Measurements from ENCODE around the gene FNBP1.
A peak's percentile ranks its signal among the peaks of the same experiment; 100 is the strongest.

FNBP1 gene

DNA sequence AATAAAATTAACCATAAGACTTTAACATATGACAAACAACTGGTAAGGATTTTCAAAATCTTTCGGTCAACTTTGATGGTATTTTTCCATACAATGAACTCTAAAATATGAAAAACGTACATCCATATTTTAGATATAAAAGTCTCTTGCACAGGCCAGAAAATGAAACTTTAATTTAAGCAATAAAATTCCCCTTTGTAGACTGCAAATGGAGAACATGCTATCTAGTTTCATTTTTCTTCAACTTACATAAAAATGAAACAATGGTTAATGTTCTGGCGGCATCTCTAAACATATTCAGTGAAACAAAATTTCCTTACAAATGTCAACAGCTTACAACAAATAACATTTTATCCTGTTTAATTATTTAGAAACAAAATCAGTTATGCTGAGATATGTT, 123.7 kb downstream of the FNBP1 start:
- TF ChIP-seq, protein P1, sequence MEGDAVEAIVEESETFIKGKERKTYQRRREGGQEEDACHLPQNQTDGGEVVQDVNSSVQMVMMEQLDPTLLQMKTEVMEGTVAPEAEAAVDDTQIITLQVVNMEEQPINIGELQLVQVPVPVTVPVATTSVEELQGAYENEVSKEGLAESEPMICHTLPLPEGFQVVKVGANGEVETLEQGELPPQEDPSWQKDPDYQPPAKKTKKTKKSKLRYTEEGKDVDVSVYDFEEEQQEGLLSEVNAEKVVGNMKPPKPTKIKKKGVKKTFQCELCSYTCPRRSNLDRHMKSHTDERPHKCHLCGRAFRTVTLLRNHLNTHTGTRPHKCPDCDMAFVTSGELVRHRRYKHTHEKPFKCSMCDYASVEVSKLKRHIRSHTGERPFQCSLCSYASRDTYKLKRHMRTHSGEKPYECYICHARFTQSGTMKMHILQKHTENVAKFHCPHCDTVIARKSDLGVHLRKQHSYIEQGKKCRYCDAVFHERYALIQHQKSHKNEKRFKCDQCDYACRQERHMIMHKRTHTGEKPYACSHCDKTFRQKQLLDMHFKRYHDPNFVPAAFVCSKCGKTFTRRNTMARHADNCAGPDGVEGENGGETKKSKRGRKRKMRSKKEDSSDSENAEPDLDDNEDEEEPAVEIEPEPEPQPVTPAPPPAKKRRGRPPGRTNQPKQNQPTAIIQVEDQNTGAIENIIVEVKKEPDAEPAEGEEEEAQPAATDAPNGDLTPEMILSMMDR (IDR thresholded peaks at IDR 0.05; ENCODE audit: low read depth, low read length): no peak
- DNase-seq (ENCODE audit: low read depth in 2 of 2): no peak
- H3K4me3 ChIP-seq (replicated peaks in 1 of 2; ENCODE audit: low read depth in 2 of 2, low read length in 2 of 2): no peak overlapping the region

DNA sequence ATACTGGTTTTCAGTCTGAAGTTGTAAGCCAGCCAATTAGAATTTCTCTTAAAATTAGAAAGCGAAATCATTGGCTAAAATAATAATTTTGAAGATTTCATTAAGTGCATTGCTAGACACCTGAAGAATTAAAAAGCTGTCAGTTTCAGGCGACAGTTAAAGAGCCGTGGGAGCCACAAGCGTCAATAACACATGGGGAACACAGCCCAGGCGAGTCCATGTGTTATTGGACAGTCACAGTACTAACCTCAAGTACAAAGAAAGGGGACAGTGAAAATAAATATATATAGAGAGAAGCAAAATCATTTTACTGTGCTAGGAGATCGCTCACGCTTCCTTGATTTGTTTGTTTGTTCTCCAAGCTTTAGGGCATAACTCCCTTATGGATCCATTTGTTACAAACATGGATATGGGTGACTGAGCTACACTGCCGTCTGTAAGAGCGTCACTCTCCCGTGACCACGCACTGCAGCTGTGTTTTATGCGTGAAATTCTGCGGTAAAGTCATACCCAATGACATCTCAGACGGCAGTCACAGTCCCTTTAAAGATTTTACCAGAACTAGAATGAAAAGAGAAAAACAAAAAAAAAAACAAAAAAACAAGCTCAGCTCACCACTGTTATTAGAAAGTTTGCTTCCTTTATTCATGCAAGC, 124.6 kb downstream of the FNBP1 start:
- no peak for DNase-seq (ENCODE audit: low read depth in 2 of 2)
- H3K4me3 ChIP-seq (replicated peaks in 1 of 2; ENCODE audit: low read depth in 2 of 2, low read length in 2 of 2): no peak overlapping the region
- TF ChIP-seq, protein P1 (IDR thresholded peaks at IDR 0.05; ENCODE audit: low read depth, low read length): no peak

DNA sequence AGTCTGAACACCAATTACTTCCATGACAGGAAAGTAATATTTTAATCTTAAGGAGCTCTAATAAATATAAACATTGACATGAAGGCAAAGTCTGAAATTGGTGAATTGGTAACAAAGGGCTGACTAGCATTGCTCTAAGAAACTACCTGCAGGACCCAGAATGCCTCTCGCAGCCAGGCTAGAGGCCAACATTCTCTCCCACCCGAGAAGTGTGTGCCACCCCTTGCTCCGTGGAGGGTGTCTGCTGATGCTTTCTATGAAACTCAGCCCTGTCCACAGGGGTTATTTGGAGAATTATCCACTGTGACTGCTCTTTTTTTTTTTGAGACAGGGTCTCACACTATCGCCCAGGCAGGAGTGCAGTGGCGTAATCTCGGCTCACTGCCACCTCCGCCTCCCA, 126.3 kb downstream of the FNBP1 start:
- TF ChIP-seq, protein P1 (IDR thresholded peaks at IDR 0.05; ENCODE audit: low read depth, low read length): no peak
- H3K4me3 ChIP-seq (replicated peaks in 1 of 2; ENCODE audit: low read depth in 2 of 2, low read length in 2 of 2): no peak overlapping the region
- no peak for DNase-seq (ENCODE audit: low read depth in 2 of 2)

DNA sequence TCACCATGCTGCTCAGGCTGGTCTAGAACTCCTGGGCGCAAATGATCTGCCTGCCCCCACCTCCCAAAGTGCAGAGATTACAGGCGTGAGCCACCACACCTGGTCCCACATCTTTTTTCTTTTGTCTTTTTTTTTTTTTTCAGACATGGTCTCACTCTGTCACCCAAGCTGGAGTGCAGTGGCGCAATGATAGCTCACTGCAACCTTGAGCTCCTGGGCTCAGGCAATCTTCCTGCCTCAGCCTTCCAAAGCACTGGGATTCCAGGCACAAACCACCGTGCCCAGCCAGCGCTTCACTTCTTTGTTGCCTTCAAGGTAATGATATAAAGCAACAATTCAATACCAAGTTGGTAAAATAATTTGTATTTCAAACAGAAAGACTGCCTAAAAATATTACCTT, 128.9 kb downstream of the FNBP1 start:
- TF ChIP-seq, protein P1 (IDR thresholded peaks at IDR 0.05; ENCODE audit: low read depth, low read length): no peak
- no peak overlapping the region for H3K4me3 ChIP-seq (replicated peaks in 1 of 2; ENCODE audit: low read depth in 2 of 2, low read length in 2 of 2)
- DNase-seq (ENCODE audit: low read depth in 2 of 2): no peak

DNA sequence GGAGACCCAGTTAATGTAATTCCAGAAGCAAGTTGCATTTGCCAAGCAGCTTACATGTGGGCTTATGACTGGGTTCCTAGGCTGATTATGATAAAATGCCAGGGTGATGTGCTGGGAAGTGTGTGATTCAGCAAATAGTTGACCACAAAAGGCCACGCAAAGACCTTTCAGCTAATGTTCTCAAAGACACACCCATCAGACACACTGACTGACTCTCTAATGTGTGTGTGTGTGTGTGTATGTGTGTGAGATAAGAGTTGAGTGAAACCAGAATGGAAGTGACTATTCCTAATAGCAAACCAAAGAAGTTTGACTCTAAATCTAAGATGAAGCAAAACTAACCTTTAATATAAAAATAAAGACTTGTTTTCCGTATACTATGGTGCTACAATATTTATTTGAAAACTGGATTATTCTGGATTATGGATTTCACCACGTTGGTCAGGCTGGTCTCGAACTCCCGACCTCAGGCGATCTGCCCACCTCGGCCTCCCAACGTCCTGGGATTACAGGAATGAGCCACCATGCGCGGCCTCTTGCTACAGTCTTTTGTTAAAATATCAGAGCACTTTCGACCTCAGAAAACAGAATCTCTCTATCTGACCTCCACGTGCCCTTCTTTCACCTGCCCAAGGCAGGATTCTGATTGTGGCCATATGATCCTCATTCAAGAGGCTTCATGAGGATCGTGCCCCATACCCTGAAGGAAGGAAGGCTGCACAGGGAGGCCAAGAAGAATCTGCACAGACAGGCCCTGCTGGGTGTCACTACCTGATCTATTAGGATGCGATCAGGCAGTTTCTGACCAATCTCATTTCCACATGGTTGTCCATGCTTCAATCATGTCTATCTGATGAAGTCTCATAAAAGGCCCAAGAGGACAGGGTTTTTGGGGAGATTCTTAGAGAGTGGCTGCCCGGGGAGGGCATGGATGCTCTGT, 132.1 kb downstream of the FNBP1 start:
- peak; percentile 99 to 100 for DNase-seq (ENCODE audit: low read depth in 2 of 2)
- H3K4me3 ChIP-seq (replicated peaks in 1 of 2; ENCODE audit: low read depth in 2 of 2, low read length in 2 of 2): no peak overlapping the region
- TF ChIP-seq, protein P1 (IDR thresholded peaks at IDR 0.05; ENCODE audit: low read depth, low read length): no peak

DNA sequence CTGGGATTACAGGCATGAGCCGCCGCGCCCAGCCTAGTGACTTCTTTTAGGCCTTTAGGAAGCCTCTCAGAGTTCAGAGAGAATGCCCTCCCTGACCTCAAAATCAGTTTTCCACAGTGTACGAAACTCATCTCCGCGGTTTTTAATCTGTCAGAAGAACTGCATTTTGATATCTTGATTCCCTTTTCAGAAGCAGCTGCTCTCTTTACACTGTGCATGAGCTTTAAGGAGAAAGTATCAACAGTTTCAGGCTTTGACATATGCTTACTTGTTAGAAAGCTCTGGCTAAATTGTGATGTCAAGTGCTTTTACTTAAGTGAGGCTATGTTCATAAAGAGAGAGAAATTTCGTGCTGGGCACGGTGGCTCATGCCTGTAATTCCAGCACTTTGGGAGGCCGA, 133.1 kb downstream of the FNBP1 start:
- no peak for DNase-seq (ENCODE audit: low read depth in 2 of 2)
- TF ChIP-seq, protein P1 (IDR thresholded peaks at IDR 0.05; ENCODE audit: low read depth, low read length): no peak
- H3K4me3 ChIP-seq (replicated peaks in 1 of 2; ENCODE audit: low read depth in 2 of 2, low read length in 2 of 2): no peak overlapping the region

Measured in cardiac fibroblast (primary cell).